Pons (tissue), 1 donor: ENCODE results near the gene MYO5A.

ENCODE experiments used
- DNase-seq: peaks from one replicate; pipeline ENCODE4 v3.0.0-alpha.2; 2016; ENCODE audit warnings: low spot score

Gene MYO5A

DNA sequence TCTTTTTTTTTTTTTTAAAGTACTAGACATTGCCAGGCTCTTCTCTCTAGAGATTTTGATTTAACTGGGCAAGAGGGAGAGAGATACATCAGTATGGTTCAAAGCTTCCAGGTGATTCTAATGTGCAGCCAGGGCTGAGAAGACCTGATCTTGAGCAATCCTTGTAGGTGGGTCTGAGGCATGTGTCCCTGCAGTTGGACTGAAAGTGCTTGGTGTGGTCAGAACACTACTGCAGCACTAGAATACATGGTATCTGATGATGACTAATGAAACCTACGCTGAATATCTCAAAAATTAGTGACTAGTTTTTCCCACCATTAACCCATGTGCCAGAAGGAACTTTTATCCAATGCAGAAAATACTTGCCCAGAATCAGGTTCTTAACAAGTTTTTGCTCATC, 198.7 kb downstream of the MYO5A start:
- no peak for DNase-seq

DNA sequence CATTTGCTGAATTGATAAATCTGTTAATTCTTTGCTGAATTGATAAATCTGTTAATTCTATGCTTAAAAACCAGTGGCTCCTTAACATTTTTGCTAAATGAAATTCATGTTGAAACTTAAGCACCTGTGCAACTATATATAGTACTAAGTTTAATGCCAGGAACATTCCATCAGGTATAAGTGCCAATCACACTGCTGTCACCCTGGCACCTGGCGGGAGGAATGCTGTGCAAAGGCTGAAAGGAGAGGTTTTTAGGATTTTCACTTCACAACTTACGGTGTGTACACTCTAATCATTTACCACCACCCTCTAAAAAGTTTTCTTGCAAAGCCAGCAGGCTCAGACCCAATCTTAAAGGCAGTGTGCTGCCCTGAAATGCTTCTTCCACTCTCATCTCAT, 199.5 kb downstream of the MYO5A start:
- no peak for DNase-seq

DNA sequence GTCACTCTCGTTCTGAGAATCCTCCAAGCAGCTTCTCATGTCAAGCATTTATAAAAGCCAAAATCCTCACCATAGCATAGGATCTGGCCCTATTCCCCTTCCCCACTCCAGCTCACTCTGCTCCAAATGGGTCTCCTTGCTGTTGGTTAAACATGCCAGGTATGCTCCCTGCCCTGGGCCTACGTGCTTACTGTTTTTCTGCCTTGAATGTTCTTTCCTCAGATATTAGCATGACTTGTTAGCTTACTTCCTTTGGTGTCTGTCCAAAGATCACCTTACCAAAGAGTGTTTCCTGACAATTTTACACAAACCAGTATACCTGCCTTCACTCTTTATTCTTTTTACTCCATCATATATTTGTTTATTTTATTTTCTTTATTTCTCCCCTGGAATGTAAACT, 200.0 kb downstream of the MYO5A start:
- DNase-seq: no peak

DNA sequence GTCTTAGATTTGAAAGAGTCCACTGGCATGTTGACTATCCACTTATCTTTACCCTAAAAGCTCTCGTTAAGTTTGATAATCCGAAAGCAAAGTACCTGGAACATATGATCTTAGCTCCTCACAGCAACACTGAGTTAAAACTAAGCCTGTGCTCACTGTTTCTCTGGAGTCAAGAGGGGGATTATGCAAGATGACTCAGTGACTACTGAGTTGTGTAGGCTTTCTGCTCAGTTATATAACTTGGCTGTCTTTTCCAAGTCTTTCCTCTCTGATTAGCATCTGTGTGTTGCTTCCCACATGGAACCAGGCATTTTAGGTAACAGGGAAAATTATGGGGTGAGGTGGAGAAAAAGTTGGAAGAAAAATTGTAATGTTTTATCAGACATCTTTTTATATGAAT, 201.9 kb downstream of the MYO5A start:
- no peak for DNase-seq

DNA sequence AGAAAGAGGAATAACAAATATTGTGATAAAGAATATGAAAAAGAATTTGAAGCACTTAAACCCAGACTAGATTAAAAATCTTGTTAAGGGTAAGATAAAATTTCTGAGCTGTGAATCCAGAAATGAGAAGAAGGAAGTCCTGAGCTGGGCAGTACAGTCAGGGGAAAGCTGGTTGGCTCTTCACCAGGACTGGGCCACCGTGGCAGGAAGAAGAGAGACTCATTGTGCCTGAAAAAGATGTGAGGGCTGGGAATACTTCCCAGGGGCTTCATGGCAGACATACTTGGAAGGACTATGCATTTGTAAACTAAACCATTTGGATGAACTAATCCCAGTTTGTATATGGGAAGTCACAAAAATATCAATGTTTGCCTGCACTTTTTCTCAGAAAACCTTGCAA, 204.6 kb downstream of the MYO5A start:
- DNase-seq: no peak

DNA sequence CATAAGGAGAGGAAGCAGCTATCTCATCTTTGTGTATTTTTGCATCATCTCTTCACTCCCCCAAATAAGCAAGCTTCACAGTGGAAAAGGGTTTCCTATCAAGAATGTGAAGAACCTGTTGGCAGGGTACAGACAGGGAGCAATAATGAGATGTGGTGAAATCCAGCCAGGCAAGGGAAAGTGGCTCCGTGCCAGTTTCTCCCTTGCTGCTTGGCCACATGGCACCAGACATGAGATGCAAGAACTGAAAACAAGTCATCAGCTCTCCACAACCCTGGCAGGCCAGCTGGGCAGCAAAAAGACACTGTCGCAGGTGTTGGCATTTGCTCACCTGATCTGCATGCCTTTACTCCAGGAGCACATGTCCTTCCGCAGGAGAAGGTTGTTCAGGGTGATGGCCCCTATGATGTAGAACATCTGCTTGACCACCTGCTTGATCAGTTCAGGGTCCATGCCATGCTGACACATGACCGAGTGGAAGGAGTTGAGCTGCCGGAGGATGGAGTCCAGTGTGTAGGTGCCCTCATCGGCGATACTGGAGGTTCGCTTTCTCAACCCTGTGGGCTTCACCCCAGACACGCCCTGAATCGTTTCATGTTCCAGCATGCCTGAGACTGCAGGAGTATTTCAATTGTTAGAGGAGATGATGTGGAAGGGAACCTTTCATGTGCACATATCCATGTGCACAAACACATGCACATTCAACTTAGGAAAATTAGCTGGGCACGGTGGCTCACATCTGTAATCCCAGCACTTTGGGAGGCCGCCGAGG, 209.8 kb downstream of the MYO5A start:
- no peak for DNase-seq

DNA sequence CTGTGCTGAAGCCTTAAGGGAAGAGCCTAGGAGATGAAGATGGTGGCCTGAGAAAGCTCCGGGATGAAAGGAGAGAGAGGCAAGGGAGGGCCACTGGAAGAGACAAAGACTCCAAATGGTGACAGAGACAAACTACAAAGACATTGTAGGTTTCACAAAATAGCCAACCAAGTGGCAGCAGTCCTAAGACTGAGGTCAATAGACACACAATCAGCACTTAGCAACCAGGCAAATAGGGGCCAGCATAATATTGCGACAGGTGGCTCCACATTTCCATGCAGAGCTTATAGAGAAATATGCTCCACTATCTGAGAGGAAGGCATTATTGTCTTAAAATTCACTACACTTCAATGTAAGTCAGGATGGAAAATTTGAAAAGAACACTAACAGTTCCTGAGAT, 211.0 kb downstream of the MYO5A start:
- DNase-seq: no peak

DNA sequence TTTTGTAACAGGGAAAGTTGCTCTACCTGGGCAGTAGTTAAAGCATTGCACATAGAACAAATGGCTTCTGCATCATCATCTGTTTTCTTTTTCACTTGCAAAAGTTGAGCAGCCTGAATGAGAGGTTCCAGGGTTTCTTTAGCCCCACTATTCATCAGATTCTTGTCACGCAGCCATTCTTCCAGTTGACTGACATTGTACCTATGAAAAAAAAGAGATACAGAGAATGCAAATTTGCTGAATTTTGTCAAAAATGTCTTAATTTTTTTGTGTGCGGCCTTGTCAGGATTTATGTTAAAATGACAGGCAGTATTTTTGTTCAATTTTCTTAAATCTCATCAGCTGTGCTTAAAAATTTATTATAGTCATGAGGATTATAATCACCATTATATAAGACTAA, 211.7 kb downstream of the MYO5A start:
- DNase-seq: no peak

DNA sequence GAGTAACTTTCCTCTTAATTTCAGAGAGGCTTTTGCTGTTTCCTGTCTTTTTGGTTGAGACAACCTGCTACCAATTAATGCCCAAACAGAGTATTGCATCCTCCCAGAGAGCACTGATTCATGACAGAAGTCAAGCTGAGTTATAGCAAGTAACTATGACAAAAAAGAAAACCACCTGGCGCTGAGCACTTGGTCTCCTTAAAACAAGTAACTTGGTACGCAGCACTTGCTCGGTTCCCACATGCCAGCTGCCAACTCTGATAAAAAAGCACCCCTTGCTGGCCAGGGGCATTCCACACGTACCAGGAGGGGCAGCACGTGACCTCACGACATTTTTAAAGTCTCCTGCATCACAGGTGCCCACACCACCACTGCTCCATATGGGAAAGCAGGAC, 219.5 kb downstream of the MYO5A start:
- no peak for DNase-seq

DNA sequence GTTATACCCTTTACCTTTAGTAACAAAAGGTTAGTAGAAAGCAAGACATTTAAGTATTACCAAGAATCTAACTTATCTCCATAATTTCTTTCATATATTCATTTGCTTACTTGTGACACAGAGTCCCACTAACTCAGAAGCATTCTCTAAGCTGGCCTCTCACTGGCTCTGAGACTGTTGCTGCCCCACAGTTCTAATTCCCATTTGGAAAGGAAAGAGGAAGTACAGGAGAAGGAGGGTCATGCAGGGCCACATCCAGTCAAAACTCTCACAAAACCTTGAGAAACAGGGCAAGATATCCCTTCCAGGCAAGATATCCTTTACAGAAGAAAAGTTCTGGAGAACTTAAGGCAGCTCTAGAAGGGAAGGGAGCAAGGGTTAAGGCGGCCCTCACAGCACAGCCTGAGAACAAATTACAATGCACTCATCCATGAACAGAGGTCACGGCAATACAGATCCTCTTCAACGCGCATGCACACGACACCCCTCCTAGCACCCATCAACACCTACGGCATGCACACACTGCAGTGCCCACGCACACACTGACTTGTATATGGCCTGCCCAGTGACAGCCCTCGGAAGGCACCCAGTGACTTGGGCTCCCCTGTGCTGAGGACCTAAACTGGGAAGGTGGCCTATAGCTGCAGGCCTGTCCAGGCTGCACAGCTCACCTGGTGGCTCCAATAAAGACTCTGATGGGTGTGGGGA, 220.1 kb downstream of the MYO5A start:
- DNase-seq: no peak

DNA sequence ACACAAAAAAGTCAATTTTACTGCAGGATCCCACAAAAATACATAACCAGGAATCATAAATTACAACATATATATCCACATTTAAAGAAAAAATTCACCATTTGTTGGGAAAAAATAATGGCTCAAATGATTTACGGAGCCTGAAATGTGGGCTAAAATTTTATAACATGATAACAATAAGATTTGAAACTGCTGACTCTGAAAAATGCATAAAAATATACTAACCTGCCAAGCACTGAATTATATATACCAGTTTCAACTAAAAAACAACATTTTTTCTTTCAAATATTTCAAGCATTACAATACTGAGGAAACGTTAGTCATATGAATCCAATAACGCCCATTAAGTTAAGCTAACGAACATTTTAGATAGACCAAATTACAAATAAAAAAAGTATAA, 220.8 kb downstream of the MYO5A start:
- DNase-seq: no peak

DNA sequence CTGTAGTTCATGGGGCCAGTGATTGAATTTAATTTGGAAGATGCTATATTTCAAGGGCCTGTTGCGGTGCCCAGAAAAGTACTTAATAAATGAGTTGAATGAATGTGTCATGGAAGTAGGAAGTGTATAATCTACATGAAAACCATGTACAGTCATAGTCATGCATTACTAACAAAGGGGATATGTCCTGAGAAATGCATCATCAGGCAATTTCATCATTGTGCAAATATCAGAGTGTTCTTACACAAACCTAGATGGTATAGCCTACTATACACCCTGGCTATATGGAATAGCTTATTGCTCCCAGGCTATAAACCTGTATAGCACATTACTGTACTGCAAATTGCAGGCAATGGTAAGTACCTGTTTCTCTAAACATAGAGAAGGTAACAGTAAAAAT, 222.4 kb downstream of the MYO5A start:
- no peak for DNase-seq

DNA sequence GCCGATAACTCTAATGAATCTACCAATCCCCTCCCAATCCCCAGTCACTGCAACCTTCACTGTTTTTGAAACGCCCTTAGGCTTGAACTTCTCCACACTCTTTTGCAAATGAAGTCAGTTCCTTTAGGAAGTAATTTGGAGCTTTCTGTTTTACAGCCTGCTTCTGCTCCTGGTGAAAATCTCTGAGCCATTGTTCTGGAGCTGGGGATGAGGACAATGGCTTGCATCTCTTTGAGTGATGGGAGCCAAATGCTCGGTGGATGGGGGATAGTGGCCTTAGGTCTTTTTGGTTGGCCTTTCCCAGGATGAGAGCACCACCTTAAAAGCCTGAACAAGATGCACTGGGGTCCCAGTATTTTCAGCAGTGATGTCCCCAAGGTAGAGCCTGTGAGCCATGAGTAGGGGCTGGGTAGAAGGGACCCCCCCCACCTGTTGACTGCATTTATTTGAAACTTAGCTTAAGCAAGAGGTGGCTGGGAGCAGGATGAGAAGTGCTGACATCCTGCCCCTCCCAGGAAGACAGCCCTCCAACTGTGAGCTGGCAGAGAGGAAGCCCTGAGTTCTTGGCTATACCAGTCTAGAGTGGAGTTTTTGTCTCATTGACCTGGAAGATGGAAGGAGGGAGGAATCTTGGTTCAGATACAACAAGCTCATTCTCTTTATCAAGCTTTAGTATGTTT, 225.4 kb downstream of the MYO5A start:
- DNase-seq: no peak

DNA sequence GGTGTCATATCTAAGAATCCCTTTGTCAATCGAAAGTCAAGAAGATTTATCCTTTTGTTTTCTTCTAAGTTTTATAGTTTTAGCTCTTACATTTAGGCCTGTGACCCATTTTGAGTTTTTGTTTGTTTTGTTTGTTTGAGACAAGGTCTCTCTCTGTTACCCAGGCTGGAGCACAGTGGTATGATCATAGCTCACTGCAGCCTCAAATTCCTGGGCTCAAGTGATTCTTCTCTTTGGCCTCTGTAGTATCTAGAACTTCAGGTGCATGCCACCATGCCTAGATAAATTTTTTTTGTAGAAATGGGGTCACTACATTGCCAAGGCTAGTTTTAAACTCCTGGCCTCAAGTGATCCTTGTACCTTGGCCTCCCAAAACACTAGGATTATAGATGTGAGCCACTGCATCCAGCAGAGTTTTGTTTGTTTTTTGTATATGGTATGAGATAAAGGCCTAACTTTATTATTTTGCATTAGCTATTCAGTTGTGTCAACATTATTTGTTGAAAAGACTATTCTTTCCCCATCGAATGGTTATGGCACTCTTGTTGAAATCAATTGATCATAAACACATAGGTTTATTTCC, 227.3 kb downstream of the MYO5A start:
- DNase-seq: no peak

DNA sequence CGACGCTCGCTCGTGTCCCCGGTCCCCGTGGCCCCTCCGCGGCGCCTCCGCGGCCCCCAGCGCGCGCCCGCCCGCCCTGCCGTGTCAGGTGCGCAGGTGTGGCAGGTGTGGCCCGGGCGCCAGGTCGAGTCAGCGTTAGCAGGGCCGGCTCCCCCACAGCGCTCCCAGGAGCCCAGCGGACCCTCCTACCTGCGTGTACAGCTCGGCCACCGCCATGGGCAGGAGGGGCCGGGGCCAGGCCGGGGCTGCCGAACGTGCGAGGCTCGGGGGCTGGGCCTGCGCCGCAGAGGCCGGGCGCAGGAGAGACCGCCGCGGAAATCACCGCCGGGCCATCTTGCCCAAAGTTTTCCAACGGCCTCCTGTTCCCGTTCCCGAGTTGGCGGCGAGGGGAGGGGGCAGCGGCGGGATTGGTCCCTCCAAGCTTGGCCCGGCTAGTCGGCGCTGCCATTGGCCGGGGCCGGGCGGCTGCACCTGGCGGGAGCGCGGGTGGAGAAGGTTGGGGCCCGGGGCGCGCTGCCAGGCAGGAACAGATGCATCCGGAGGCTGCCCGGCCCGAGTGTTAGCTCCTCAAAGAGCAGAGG, 233.2 kb downstream of the MYO5A start, which contains the start of gene MYO5C:
TSS of gene MYO5C (minus strand) at position 384 of the 581 bp plus-strand sequence. CDS start at position 216, 168 bp downstream.
- no peak for DNase-seq

DNA sequence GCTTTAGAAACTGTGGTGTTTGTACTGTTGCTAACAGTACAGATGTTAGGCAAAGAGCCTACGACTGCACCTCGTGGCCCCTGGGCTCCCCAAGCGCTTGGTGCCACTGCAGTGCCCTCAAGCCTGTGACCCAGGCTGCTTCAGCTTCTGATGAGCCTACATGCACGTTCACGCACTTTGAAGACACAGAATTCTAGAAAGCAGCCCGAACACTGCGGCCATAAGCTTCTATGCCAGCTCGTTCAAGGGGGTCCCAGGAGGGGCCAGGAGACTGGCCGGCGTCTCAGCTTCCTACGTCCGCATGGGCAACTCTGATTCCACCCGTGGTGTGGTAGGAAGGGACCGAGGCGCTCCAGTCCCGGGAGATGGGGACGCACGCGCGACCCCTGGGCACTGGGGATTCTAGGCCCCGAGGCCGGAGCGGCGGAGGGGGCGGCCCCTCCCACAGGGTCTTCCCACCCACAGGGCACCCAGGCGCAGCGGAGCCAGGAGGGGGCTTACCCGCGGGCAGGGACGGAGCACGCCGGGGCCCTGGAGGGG, 233.7 kb downstream of the MYO5A start:
- no peak for DNase-seq

DNA sequence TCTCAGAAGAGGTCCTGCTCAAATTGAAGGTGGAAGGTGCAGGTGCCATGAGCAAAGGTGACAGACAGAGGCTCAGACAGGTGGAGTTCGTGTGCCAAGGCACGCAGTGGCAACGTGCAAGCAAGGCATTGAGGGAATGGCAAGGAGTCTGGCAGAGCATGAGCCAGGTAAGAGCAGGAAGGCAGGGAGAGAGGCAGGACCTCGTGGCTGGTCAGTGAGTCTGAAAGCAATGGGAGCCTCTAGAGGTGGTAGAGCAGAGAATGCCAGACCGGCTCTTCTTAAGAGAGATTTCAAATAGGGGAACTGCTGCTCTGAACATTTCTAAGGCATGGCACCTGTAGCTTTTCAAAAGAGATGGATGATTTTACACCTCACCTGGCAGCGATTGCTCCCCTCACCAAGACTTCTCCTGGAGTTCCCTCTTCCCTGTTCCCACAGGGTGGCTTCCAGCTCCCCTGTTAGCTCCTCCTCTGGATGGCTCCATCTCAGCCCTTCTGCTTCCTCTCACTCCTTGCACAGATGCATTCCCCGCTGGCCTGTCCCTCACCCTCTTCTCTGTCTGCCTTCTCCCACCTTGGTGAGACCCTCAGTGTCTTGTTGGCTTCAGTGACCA, 235.8 kb downstream of the MYO5A start:
- no peak for DNase-seq

DNA sequence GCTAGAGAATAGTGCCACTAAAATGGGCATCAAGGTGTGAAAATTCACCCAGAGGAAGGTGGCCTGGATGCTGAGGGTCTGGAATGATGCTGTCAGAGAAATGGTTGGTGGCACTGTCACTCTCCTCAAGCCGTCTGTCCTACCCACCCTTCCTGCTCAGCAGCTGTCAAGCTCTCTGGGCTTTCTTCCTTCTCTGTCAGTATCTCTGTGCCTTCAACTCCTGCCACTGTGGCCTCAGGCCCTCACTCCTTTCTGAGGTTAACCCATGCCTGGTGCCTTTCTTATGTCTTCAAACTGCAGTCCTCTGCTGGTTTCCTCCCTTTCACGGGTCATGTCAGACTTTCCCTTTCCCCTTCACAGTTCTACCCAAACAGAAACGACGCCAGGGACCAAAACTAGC, 237.5 kb downstream of the MYO5A start:
- no peak for DNase-seq

DNA sequence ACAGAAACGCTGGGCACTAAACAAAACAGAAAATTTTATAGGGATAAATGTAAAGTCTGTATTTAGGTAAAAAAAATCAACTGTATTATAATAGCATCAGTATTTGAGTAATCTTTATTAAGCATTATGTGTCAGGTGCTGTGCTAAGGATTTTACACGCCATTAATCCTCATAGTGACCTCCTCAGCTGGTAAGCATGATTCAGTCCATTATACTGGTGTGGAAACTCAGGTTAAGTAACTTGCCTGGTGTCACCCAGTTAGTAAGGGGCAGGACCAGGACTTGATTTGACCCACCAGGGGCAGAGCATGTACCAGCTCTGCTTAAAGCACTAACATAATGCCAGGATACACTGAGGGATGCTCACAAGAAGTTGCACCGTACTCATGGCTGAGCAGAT, 237.9 kb downstream of the MYO5A start:
- no peak for DNase-seq

DNA sequence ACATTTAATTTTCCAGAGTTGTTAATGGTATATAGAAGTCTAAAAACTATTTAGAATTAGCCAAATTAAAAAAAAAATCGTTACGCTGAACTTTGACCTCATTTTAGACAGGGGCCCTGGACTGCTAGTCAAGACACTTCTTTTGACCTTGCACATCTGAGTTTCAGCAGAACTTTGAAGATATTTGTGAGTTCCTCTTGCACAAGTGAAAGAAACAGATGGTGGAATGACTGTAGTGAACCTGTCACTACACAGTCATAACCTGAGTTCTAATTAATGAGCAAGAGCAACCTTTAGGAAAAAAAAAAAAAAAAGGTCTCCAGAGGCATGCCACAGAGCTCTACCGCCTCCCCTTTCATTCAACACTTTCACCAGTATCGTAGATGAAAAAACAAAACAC, 238.4 kb downstream of the MYO5A start:
- DNase-seq: no peak

DNA sequence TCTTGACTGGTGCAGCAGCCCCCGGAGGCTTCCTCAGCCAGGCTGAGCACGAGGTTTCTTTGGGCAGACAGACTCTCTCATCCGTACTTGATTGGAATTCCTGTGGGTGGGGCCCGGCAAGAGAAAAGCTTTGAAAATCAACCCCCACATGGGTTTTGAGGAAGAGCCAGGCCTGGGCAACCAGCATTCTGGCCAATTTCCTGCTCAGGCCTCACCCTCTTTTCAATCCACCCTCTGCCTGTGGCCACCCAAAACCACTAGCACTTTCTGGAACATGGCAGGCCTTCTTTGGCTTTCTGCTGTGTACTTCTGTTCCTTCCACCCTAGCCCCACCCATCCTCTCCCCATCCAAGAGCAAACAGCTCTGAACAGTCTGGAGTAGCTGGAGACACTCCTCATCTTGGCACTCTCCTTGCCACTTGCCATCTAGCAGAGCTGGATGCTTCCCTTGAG, 239.0 kb downstream of the MYO5A start:
- peak; percentile 34 for DNase-seq

DNA sequence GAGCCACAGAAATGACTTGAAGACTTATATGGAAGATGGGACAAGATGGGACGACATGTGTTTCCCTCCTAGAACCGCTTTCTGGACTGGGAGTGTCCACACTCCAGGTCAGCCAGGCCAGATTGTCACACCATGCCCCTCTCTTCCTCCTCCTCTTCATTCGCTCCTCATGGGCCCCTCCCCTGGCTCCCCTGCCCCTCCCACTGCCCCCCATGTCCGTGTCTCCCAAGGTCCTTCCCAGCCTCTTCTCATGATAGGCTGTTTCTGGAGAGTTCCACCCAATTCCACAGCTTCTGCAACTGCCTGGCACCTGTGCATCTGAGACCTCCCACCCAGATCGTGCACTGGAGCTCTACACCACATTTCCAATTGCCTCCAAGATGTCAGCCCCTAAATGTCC, 239.7 kb downstream of the MYO5A start:
- DNase-seq: no peak
